Panc1 (cell line): ENCODE measurements around the gene FAF2. TPM values are rescaled to one million over a fixed set of nuclear protein-coding genes. Genes with fewer than 3 reads are reported as not detected.

Experiments used
- ATAC-seq: fragments of 200-7000 bp; cut with Tn5 transposase; 2 replicates; pipeline ENCODE4 v1.9.1; 2020; ENCODE audit warnings: mild to moderate bottlenecking, moderate library complexity
- BruUV-seq: library from RNA; stranded (reverse); fragments of 400-500 nt; replicated peaks from 2 replicates; lab custom pipeline; 2021; lab: Mats Ljungman, UMichigan
- CTCF ChIA-PET: fragments of 300-600 bp; sonication (Branson Sonifier 250); formaldehyde crosslinking; loops from one replicate; lab custom pipeline; 2022; ENCODE audit warnings: antibody characterized with exemption; lab: Charles Lee
- POLR2A ChIA-PET: fragments of 300-600 bp; sonication (Branson Sonifier 250); formaldehyde crosslinking; loops from one replicate; lab custom pipeline; 2022; ENCODE audit warnings: antibody characterized with exemption; lab: Charles Lee
- DNase-seq: peaks from one replicate; pipeline ENCODE4 v3.0.0-alpha.2; 2010; ENCODE audit warnings: low read depth, low spot score
- H3K27ac ChIP-seq: 2 replicates; pipeline ENCODE4 v1.5.1; 2011; ENCODE audit warnings: mild to moderate bottlenecking, low read length, inconsistent platforms
- H3K27me3 ChIP-seq: fragments of 200-500 bp; sonication (Bioruptor generic); 2 replicates; pipeline ENCODE4 v1.6.0; 2014; ENCODE audit warnings: low read length, inconsistent platforms; ENCODE audit not compliant: control insufficient read depth, insufficient read depth
- H3K36me3 ChIP-seq: fragments of 200-500 bp; sonication (Bioruptor generic); 2 replicates; pipeline ENCODE4 v1.5.1; 2014; ENCODE audit warnings: inconsistent platforms, mild to moderate bottlenecking, low read length, moderate library complexity; ENCODE audit not compliant: control insufficient read depth, insufficient read depth
- H3K4me1 ChIP-seq: 2 replicates; pipeline ENCODE4 v1.5.1; 2011; ENCODE audit warnings: inconsistent platforms, mild to moderate bottlenecking, low read length, moderate library complexity; ENCODE audit not compliant: control insufficient read depth, insufficient read depth
- H3K4me3 ChIP-seq, 2 experiments: 2 replicates each; pipeline ENCODE4 v1.5.1; 2011 to 2012; ENCODE audit warnings: low read depth in 2 of 2, low read length in 2 of 2, mild to moderate bottlenecking in 2 of 2, inconsistent platforms in 1 of 2, moderate library complexity in 1 of 2
- H3K9me3 ChIP-seq: fragments of 200-500 bp; sonication (Bioruptor generic); 2 replicates; pipeline ENCODE4 v1.5.1; 2014; ENCODE audit warnings: low read depth, mild to moderate bottlenecking, inconsistent platforms, low read length, moderate library complexity; ENCODE audit not compliant: control insufficient read depth, insufficient read depth
- CTCF ChIP-seq: fragments of 450-650 bp; IDR thresholded peaks from 2 replicates; pipeline ENCODE4 v1.5.1; 2017; ENCODE audit warnings: mild to moderate bottlenecking
- POLR2AphosphoS5 ChIP-seq: IDR thresholded peaks from 2 replicates; pipeline ENCODE4 v1.6.1; 2012; ENCODE audit warnings: mild to moderate bottlenecking, low read depth, low read length, moderate library complexity
- REST ChIP-seq, 2 experiments: IDR thresholded peaks; 2 replicates each; pipeline ENCODE4 v1.6.1; 2011 to 2012; ENCODE audit warnings: low read depth in 2 of 2, control low read depth in 1 of 2, low read length in 1 of 2, mild to moderate bottlenecking in 1 of 2, moderate library complexity in 1 of 2; ENCODE audit not compliant: insufficient read depth in 1 of 2
- SIN3A ChIP-seq: IDR thresholded peaks from 2 replicates; pipeline ENCODE4 v1.6.1; 2012; ENCODE audit warnings: low read depth, mild to moderate bottlenecking, low read length, moderate library complexity, borderline replicate concordance; ENCODE audit not compliant: insufficient read depth
- TCF7L2 ChIP-seq: IDR thresholded peaks from 2 replicates; pipeline ENCODE4 v1.6.1; 2011; ENCODE audit warnings: mild to moderate bottlenecking, low read depth, low read length, inconsistent platforms
- in situ Hi-C: cut with HindIII; loops from 2 replicates; pipeline ENCODE4 v1.10.0; 2016; ENCODE audit warnings: low sequenced_read_pairs, low pct_unique_long_range_greater_than_20kb
- intact Hi-C: fragments of 100-400 bp; cut with micrococcal nuclease; formaldehyde crosslinking; loops from one replicate; pipeline ENCODE4 v1.10.0; 2022; ENCODE audit not compliant: unreplicated experiment
- total RNA-seq: library from RNA; stranded (reverse); gene quantifications from one replicate; pipeline ENCODE4 v1.2.1, GENCODE V29; 2021; ENCODE audit not compliant: unreplicated experiment

The FAF2 gene
- total RNA-seq, 1 experiment from 2014 or later, result 86.6 TPM

- ATAC-seq (peak; percentile 86), DNase-seq (no peak)
- CTCF ChIA-PET, result interaction anchor here (0.6 kb wide), 1 partner anchor 191 kb away, joined by 4 read pairs; no protein-coding TSS in a partner anchor
- intact Hi-C loops, result no loop called here
- in situ Hi-C loops, result no loop called here
- TF ChIP-seq REST (IDR thresholded peaks at IDR 0.05; ENCODE audit: insufficient read depth in 1 of 2, low read depth in 2 of 2, low read length in 1 of 2) (no peak), TCF7L2 (no peak), POLR2AphosphoS5 (no peak), CTCF (no peak), SIN3A (no peak)
- BruUV-seq, result no TSS peak
- peak overlapping the region; percentile 35; the same call in 1 of the 2 replicates for H3K27ac ChIP-seq
- POLR2A ChIA-PET, result no interaction called here
- no peaks in the 10 kb centered on the region; the same call in 1 of the 2 replicates for H3K4me1 ChIP-seq
- H3K9me3 ChIP-seq, result no peaks in the 10 kb centered on the region
- no peaks in the 10 kb centered on the region for H3K27me3 ChIP-seq
- H3K36me3 ChIP-seq, result no peaks in the 10 kb centered on the region
- H3K4me3 ChIP-seq, result no peak overlapping the region
Measured at GRCh38 chr5:176424181-176424580, 24.0 kb upstream of the FAF2 start.

- BruUV-seq, result no TSS peak
- in situ Hi-C loops, result no loop called here
Measured at GRCh38 chr5:176425138-176425537, 23.0 kb upstream of the FAF2 start.

More at GRCh38 chr5:176425138-176425537, 23.0 kb upstream of the FAF2 start:
- peaks cover 4% of the 10 kb centered on the region for H3K4me1 ChIP-seq
- no peaks in the 10 kb centered on the region for H3K36me3 ChIP-seq
- H3K4me3 ChIP-seq, result no peak overlapping the region
- TF ChIP-seq SIN3A (no peak), POLR2AphosphoS5 (no peak), TCF7L2 (no peak; the same call in 1 of the 2 replicates), CTCF (no peak), REST (IDR thresholded peaks at IDR 0.05; ENCODE audit: insufficient read depth in 1 of 2, low read depth in 2 of 2, low read length in 1 of 2) (no peak)
- H3K27ac ChIP-seq, result no peak overlapping the region
- DNase-seq (no peak), ATAC-seq (no peak)
- POLR2A ChIA-PET, result no interaction called here
- intact Hi-C loops, result no loop called here
- CTCF ChIA-PET, result no interaction called here
- H3K9me3 ChIP-seq, result no peaks in the 10 kb centered on the region
- H3K27me3 ChIP-seq, result no peaks in the 10 kb centered on the region
